GM19025 (cell line): ENCODE results near the gene STX12.
"Not testable (repeated sequence)": the region's sequence is repeated elsewhere in the genome, so short reads cannot be mapped to it uniquely, and the experiment has no call there.

Experiments
- ATAC-seq: cut with Tn5 transposase; IDR thresholded peaks from one replicate; pipeline ENCODE4 v1.9.1; 2021; ENCODE audit warnings: mild to moderate bottlenecking, low read depth, moderate library complexity; ENCODE audit not compliant: unreplicated experiment

STX12 gene

DNA sequence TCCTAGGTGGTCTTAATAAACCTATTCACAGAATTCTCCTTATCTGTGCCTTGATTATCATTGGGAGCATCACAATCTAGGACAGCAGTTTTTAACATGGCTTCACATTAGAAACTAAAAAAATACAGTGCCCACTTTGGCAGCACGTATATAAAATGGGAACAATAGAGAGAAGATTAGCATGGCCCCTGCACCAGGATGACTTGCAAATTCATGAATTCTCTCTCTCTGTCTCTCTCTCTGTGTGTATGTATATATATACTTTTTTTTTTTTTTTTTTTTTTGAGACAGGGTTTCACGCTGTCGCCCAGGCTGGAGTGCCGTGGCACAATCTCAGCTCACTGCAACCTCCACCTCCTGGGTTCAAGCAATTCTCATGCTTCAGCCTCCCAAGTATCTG, 51.4 kb downstream of the STX12 start:
- no peak for ATAC-seq

DNA sequence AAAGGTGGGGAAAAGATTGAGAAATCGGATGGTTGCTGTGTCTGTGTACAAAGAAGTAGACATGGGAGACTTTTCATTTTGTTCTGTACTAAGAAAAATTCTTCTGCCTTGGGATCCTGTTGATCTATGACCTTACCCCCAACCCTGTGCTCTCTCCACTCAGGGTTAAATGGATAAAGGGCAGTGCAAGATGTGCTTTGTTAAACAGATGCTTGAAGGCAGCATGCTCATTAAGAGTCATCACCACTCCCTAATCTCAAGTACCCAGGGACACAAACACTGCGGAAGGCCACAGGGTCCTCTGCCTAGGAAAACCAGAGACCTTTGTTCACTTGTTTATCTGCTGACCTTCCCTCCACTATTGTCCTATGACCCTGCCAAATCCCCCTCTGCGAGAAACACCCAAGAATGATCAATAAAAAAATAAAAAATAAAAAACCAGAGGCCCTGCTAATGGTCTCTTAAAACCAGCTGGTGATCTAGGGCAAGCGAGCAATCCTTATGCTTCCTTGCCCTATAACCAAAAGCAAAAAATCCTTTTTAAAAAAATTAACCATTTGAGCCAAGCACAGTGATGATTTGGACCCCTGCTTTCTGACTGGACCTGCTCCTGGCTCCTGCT, 56.4 kb downstream of the STX12 start:
- not testable (repeated sequence) for ATAC-seq

DNA sequence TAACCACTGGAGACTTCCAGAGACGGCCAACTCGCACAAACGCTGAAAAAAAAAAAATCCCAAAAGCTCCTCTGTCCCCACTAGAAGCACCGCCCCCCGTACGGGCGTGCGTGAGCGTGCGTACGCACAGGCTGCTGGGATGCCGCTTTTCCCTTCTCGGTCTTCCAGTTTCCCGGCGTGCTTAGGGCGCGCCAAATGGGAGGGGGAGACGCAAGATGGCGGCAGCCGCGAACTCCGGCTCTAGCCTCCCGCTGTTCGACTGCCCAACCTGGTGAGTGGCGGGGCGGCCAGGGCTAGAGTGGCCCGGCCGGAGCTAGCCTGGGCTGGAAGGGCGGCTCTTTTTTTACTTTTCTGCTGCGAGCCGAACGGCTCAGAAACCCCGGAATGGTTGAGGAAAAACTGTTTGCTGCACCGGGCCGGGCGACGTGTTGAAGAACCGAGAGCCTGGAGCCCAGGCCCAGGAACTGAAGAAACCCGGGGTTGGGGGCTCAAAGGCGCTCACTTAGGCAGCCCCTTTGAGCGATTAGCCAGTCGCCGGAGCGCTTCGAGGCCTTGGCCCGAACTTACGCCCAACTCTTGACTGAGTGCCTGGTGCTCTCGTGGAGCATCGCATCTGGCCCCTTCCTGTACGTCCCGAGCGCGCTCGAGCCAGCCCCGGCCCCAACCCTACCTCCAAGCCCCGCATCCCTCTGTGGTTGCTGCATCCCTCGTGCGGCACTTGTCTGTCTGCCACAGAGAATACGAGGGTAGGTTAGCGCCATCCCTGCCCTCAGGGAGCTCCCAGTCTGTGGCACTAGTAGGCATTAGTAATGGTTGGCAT, 57.8 kb downstream of the STX12 start, which contains the start of gene PPP1R8:
Gene PPP1R8, plus strand, starts transcription at position 162 of the 820 bp plus-strand sequence. Its CDS starts 54 bp downstream, at position 216.
- peak; percentile 87 for ATAC-seq

DNA sequence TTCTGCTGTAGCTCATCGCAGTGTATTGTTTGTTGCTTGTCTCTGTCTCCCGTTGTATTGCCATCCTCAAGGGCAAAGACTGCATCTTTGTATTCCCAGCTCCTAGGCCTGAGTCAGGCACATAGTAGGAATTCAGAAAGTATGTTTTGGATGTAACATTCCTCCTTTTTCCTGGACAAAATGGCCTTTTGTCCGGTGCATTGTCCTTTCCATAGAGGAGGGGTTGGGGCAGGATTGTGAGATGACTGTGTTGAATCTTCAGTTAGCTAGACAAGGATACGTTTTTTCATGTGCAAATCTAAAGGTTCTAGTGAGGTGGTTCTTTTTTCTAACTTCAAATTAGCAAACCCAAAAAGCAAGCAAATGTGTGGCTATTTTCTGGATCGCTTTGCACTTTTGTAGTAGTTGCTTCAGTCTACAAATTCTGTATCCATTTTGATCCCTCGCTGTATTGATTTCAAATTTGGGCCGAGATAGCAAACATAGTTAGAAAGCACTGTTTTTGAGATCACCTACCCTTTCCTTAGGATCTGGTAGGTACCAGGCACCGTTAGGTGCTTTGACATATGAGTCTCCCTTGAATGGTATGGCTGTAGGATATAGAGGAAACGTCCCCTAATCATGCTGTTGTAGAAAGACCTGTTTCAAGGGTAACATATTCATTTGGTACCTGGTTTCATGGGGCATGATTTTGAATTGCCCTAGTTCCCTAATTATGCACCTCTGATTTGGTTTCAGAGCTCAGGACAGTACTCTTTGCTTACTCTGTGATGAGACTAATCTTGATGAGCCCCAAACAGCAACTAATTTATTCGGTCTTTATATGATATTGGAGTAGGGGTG, 58.8 kb downstream of the STX12 start:
- ATAC-seq = no peak

DNA sequence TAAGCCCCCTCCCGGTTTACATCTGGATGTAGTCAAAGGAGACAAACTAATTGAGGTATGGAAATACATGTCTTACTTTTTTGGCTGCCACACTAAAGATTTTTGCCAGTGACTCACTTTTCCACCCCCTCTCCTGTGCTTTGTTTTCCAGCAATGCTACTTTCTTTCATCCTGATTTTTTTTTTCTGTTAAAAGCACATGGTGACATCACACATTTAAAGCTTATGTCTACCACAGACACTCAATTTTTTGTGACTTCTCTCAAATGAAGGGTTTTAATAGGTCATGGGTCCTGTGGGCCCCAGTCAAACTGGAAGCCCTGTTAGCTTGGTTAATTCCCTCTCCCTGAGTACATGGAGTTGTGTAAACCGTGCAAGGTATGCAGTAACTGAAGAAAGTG, 59.7 kb downstream of the STX12 start:
- no peak for ATAC-seq

DNA sequence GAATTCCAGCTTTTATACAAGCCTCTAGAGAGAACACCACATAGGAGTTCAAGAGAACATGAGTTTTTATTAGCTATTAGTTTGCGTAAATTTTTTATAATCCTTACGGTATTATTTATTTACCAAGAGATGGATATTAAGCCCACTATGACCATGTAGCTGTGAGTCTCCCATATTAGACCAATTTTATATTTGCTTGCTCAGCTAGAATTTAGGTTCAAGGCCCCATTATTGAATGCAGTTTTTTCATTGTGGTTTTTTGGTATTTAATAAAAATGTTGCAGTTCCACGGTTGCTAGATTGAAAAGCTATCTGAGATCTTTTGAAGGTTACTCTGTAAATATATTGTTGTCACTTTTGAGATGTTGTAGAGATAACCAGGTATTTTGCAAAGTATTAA, 60.5 kb downstream of the STX12 start:
- ATAC-seq = no peak

DNA sequence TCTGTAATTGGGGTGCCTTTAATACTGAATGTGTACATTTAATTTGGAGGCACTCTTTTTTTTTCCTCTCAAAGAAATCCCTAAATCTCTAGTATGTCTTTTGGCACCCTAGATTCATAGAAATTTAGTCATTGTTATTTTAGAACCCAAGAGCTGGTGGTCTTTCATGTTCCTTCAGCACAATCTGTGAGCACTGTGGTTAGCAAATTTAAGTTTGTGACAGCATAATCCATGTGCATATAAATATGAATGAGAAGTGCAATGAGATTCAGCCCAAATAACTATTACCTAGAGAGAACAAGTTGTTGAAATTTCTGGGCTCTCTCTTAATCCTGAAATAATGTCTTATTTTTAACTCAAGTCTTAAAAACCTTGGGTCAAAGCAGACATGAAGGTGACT, 62.0 kb downstream of the STX12 start:
- ATAC-seq = no peak

DNA sequence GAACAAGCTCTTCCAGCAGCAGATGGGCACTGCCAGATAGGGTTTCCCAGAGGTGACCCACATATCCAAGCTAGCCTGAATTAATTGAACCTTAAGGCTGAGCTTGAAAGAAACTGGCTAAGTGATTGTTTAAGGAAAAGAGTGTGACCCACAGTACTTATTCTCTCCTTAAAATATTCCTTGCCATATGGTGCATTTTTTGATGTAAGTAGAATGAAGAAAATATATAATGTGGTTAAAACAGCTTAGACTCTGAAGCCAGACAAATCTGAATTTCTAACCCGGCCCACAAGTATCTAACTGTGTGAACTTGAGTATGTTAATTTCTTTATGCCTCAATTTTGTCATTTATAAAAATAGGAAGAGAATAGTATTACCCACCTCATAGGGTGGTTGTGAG, 62.5 kb downstream of the STX12 start:
- ATAC-seq = no peak

DNA sequence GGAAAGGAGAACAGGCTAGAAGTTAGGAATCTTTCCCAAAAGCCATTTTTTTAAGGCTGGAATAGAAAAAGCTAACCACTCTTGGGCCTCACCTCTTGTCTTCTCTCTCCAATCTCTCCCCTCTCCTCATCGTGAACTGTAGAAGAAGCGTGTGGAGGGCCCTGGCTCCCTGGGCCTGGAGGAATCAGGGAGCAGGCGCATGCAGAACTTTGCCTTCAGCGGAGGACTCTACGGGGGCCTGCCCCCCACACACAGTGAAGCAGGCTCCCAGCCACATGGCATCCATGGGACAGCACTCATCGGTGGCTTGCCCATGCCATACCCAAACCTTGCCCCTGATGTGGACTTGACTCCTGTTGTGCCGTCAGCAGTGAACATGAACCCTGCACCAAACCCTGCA, 76.9 kb downstream of the STX12 start:
- ATAC-seq = no peak

DNA sequence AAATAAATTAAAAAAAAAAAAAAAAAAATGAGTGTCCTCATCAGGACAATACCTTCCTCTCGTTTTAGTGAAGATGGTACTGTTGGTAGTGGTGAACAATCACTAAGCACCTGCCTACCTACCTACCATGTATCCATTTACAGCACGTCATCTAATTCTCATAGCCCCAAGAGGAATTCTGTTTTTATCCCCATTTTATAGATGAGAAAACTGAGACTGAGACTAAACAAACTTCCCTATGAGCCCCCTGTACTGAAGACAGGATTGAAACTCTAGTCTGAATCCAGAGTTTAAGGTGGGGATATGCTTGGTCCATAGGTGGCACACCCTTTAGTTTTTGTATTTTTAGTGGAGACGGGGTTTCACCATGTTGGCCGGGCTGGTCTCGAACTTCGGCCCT, 82.1 kb downstream of the STX12 start:
- ATAC-seq = no peak

DNA sequence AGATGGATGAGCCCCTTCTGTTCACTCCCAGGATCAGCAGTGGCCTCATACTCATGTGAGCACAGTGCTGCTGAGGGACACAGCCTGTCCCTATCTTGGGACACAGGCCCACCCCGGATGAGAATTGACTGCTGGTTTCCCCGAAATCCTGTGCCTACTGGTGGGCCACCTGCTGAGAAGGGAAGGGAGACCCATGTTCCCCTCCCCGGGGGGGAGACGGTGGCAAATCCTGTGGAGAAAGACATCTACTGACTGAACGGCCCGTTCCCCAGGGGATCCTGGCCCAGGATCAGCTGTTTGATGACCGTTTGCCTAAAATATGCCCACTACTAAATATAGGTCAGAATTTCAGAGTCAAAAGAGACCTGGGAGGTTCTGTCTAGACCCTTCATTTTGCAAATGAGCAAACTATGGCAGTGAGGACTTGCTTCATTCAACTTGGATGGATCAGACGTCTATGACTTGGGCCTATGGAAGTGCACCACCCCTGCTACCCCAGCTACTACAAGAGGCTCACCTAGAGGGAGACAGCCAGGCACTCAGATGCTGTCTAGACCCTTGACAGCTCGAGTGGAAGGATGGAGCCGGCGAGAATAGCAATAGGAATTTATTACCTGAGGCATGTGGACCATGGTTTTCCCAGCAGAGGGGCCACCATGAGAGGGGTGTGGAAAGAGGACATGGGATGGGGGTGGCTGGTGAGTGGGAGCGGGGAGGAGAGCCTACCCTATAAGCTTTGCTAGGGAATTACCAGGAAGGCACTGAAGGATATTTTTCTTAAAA, 83.7 kb downstream of the STX12 start:
- no peak for ATAC-seq

DNA sequence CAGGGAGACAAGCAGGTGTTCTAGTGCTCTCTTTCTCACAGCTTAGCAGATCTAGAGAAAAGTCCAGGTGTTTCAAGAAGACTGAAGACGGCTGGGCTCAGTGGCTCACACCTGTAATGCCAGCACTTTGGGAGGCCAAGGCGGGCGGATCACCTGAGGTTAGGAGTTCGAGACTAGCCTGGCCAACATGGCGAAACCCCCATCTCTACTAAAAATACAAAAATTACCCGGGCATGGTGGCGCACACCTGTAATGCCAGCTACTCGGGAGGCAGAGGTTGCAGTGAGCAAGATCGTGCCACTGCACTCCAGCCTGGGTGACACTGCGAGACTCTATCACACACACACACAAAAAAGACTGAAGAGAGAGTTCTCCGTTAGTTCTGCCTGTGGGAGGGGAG, 84.5 kb downstream of the STX12 start:
- not testable (repeated sequence) for ATAC-seq

DNA sequence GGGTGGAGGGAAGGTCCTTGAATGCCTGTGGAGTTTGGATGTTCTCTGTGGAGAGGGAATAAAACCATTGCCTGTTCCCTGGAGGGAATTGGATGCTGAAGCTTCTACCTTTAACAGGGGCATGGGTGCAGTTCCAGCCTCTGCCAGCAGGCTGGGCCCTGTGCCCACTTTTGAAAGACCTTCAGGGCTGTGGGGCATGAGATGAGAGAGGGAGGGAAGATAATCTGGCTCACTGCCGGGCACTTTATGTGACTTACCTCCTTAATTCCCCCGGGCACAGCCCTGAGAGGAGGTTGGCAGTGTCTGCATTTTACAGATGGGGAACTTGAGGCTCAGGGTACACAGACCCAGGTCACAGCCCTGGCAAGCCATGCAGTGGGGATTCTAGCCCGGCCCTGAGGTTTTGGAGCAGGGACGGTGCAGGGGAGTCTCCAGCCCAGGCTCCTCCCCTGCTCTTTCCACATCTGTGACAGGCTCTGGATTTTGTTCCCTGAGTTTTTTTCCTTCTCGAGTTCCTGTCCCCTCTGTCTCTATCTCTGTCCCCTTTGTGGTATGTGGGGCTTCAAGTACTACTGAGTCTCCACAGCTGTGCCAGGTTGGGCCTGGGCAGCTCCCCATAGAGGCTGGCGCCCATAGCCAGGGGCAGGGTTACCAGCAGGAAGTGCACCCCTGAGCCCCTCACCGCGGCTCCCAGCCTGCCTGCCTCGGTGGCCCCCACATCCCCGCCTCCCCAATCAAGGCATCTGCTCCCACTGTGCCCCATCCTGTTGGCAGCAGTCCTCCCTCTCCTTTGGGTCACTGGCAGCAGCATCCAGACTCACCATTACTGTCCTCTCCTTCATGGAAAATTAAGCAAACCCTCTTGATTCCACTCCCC, 85.3 kb downstream of the STX12 start:
- peak; percentile 67 for ATAC-seq

DNA sequence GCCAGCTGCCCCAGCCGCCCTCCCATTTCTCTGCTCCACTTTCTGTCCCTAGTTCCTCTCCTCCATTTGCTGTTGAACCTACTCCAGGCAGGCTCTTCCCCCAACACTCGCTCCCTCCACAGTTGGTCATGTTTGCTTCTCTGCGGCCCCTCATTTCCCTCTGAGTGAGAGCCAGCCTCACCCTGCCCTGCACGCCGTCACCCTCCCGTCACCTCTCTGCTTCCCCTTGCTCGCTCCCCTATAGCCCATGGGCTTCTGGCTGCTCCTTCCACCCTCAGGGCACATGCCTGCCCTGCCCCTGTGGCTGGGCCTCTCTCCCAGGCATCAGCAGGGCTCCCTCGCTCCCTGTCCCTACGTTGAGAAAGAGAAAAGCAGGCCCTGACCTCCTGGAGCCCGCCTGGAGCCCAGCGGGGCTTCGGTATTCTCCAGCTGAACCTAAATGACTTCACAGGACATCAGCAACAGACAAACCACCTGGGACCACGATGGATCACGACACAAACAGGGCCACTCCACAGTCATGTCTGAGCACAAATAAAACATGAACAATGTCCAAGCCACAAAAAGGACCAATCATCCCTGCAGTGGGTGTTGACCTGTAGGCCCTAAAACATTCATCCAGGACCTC, 86.0 kb downstream of the STX12 start:
- ATAC-seq = no peak

DNA sequence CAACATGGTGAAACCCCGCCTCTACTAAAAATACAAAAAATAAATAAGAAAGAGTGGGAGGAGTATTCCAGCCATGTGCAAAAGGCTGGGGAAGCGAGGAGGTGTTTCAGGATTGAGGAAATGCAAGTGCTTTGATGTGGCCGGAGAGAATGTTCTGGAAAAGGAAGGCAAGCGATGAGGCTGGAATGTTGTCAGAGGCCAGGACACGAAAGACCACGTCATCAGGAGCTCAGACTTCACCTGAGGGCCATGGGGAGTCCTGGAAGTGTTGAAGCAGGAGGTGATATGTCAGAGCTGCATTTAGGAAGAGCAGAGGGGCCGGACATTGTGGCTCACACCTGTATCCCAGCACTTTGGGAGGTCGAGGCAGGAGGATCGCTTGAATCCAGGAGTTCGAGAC, 88.4 kb downstream of the STX12 start:
- ATAC-seq = no peak

DNA sequence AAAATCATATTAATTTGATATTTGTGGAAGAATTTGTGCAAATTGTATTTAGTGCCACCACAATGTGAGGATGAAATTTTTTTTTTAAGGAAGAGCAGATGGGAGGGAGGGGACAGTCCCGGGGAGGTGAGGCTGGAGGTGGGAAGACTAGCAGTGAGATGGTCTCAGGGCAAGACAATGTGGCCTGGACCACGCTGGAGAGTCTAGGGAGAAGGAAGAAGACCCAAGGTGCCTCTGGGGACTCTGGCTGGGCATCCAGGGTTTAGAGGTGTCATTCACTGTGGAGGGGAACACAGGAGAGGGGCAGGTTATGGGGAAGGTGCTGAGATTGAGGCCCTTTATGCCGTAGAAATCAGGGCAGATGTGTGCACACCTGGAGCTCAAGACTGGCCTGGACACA, 89.0 kb downstream of the STX12 start:
- ATAC-seq = no peak

DNA sequence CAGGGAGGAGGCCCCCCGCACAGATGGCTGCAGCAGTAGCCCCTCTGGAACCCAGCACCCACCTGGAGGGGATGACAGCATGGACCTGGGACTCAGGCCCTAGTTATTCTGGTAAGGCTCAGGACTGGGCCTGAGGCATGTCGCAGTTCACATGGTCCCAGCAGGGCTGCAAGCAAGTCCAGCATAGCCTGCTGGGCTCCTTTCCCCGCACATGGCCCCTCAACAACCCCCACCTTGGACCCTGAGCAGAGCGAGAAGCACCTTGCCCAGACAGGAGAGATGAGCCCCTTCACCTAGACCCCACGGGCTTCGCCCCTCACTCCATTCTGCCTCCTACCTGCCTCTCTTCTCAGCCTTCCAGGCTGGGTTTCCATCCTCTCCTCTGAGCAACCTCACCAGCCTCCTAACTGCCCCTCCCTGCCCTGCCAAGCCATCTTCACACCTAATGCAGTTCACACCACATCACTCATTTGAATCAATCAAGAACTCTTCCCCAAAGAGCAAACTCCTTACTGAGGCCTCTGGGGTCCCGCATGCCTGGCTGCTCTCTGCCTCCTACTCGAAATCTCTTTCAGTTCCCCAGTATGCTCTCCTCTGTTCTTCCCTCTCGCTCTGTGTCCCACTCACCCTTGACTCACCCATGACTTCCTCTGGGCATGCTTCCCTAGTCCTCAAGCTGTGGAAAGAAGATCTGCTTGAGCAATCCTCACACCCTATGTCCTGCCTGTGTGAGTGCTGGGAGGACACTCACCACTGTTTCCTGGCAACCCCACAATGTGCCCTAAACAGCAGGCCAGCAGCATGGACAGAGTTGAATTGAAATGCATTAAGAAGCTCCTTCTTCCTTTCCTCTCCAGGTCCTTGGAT, 89.9 kb downstream of the STX12 start:
- ATAC-seq = no peak

DNA sequence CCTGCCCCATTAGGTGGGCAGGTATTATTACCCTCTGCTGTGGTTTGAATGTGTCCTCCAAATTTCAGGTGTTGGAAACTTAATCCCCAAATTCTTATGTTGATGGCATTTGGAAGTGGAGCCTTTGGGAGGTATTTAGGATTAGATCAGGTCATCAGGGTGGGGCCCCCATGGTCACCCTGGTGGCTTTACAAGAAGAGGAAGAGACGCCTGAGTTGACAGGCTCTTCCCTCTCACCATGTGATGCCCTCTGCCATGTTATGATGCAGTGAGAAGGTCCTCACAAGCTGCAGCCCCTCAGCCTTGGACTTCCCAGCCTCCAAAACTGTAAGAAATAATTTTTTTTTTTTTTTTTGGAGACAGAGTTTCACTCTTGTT, 90.5 kb downstream of the STX12 start:
- no peak for ATAC-seq
